Left ventricle myocardium inferior (tissue), 1 donor: Measurements from ENCODE around the gene LPAR1. TPM values are rescaled to one million over a fixed set of nuclear protein-coding genes. Genes with fewer than 3 reads are reported as not detected.

ENCODE experiments used
- DNase-seq: peaks from one replicate; pipeline ENCODE4 v3.0.0-alpha.2; 2020
- H3K27ac ChIP-seq: fragments of 200-600 bp; replicated peaks from 2 replicates; pipeline ENCODE4 v1.8.0; 2021
- H3K27me3 ChIP-seq: fragments of 200-600 bp; 2 replicates; pipeline ENCODE4 v1.8.0; 2021; ENCODE audit warnings: low read depth
- H3K36me3 ChIP-seq: fragments of 200-600 bp; 2 replicates; pipeline ENCODE4 v1.8.0; 2021
- H3K4me1 ChIP-seq: fragments of 200-600 bp; 2 replicates; pipeline ENCODE4 v1.8.0; 2021
- H3K4me3 ChIP-seq: fragments of 200-600 bp; 2 replicates; pipeline ENCODE4 v1.8.0; 2021; ENCODE audit warnings: mild to moderate bottlenecking, moderate library complexity
- H3K9me3 ChIP-seq: fragments of 200-600 bp; replicated peaks from 2 replicates; pipeline ENCODE4 v1.8.0; 2021
- intact Hi-C: fragments of 100-400 bp; cut with micrococcal nuclease; formaldehyde crosslinking; loops from one replicate; pipeline ENCODE4 v1.11.0; 2022
- total RNA-seq: library from RNA; stranded (reverse); fragmentation: NEBNext Ultra II Directional; extraction: Animal tissue kit (Norgen Biotek cat#: 25700); gene quantifications from one replicate; pipeline ENCODE4 v1.2.1, GENCODE V29; 2021
- TF ChIP-seq, protein P1 (sequence below): fragments of 200-600 bp; IDR thresholded peaks from 2 replicates; pipeline ENCODE4 v1.8.0; 2021; ENCODE audit warnings: antibody characterized with exemption, mild to moderate bottlenecking, borderline replicate concordance
- donor health status: DM: no; HTN: yes; CAD: no; lungs with severe emphysema.

LPAR1 gene
- total RNA-seq, 1 donor from 2014 or later = 12.4 TPM

DNA sequence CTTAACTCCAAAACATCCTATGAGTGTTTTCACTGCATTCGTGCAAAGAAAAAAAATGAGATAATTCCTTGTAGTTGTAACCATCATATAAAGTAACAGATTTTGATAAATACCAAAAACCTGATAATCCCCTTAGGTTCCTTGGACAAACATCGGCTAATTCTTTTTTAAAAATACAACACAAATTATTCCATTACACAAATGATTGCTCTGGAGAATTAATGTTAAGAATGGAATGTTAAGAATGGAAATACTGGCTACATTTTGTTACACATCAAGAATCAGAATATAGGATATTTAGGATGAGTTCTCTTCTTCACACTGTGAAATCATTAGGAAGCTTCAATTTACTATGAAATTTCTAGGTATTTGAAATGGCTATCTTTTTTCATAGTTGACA, 139.4 kb downstream of the LPAR1 start:
- H3K9me3 ChIP-seq = peaks cover 20% of the 10 kb centered on the region
- intact Hi-C loops = no loop called here
- no peaks in the 10 kb centered on the region for H3K27me3 ChIP-seq
- H3K4me1 ChIP-seq = no peaks in the 10 kb centered on the region
- DNase-seq = no peak
- peak overlapping the region; percentile 49 for H3K27ac ChIP-seq
- TF ChIP-seq, protein P1, sequence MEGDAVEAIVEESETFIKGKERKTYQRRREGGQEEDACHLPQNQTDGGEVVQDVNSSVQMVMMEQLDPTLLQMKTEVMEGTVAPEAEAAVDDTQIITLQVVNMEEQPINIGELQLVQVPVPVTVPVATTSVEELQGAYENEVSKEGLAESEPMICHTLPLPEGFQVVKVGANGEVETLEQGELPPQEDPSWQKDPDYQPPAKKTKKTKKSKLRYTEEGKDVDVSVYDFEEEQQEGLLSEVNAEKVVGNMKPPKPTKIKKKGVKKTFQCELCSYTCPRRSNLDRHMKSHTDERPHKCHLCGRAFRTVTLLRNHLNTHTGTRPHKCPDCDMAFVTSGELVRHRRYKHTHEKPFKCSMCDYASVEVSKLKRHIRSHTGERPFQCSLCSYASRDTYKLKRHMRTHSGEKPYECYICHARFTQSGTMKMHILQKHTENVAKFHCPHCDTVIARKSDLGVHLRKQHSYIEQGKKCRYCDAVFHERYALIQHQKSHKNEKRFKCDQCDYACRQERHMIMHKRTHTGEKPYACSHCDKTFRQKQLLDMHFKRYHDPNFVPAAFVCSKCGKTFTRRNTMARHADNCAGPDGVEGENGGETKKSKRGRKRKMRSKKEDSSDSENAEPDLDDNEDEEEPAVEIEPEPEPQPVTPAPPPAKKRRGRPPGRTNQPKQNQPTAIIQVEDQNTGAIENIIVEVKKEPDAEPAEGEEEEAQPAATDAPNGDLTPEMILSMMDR = no peak
- H3K4me3 ChIP-seq = no peak overlapping the region
- H3K36me3 ChIP-seq = no peaks in the 10 kb centered on the region

DNA sequence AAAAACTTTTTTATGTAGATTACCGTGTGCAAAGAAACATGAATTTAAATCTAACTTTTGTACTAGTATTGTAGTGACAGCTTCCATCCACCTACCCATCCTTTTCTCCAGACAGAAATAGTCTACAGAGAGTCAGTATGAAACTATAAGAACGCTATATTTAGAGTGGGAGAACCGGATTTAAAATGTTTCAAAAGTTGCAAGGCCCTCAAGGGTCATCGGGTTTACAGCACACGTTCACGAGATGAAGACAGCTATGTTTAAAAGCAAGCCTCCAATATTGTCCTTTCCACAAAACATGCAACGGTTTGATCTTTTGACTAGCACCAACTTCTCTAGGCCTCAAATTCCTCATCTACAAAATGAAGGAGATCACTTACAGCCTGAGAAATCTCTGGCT, 139.9 kb downstream of the LPAR1 start:
- H3K4me3 ChIP-seq = no peak overlapping the region
- TF ChIP-seq, protein P1 = no peak
- H3K4me1 ChIP-seq = no peaks in the 10 kb centered on the region
- no peaks in the 10 kb centered on the region for H3K27me3 ChIP-seq
- intact Hi-C loops = no loop called here
- no peaks in the 10 kb centered on the region for H3K36me3 ChIP-seq
- H3K27ac ChIP-seq = peak overlapping the region; percentile 49
- DNase-seq = no peak
- H3K9me3 ChIP-seq = peaks cover 14% of the 10 kb centered on the region

DNA sequence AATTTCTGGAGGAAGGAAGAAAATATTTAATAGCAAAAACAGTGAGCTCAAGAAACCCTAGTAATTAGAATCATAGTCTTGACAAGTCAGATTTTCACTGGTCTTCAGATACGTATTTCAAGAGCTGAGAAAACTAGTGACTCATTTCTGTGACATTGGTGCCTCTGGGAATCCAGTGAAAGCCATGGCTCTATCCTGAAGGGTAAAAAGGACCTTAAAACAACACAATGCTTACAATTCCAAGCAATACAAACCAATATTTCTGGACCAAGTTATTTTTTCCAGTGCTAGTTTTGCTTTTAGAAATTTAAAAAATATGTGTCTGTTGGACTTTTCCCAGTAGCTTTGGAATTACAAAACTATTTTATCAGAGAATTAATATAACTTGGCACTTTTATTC, 140.3 kb downstream of the LPAR1 start:
- H3K27me3 ChIP-seq = no peaks in the 10 kb centered on the region
- H3K4me3 ChIP-seq = no peak overlapping the region
- intact Hi-C loops = no loop called here
- peaks cover 10% of the 10 kb centered on the region for H3K9me3 ChIP-seq
- TF ChIP-seq, protein P1 = no peak
- peak overlapping the region; percentile 49 for H3K27ac ChIP-seq
- no peak for DNase-seq
- no peaks in the 10 kb centered on the region for H3K36me3 ChIP-seq
- H3K4me1 ChIP-seq = no peaks in the 10 kb centered on the region

DNA sequence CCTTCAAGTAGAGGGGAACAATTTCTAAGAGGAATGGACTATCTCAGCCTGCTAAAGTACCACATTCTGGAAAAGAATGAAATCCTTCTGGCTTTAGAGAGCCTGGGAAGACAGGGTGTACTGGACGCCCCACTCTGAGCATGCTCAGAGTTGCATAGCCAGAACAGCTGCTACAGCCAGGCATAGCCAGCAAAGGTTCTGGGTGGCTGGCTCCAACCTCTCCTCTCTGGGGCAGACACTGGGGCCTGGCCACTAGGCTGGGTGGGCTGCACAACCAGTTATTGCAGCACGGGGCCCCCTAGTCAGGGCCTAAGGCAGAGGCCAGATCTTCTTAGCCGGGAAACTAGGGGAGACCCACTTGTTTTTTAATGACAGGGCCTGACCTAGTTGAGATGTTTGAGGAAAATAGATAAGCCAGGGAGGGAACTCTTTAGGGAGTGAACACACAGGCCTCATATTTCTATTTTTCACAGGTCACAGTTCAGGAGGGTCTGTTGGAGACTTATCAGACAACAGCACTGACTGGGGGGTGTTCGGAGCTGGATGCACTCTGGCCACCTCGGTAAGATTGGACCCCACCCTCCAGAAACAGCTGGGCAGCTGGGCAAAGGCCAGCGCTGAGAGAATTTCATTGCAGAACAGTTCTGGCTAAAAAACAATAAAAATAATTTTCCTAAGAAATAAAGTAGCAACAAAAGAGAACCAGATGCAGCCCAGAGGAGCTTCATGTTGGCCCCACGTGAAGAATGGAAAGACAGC, 142.9 kb downstream of the LPAR1 start:
- Histone ChIP-seq H3K4me3 (no peak overlapping the region), H3K27me3 (no peaks in the 10 kb centered on the region), H3K36me3 (no peaks in the 10 kb centered on the region), H3K27ac (peak overlapping the region; percentile 71), H3K4me1 (no peaks in the 10 kb centered on the region), H3K9me3 (no peaks in the 10 kb centered on the region)
- intact Hi-C loops = no loop called here
- peak; percentile 77 for DNase-seq
- TF ChIP-seq, protein P1 = no peak

DNA sequence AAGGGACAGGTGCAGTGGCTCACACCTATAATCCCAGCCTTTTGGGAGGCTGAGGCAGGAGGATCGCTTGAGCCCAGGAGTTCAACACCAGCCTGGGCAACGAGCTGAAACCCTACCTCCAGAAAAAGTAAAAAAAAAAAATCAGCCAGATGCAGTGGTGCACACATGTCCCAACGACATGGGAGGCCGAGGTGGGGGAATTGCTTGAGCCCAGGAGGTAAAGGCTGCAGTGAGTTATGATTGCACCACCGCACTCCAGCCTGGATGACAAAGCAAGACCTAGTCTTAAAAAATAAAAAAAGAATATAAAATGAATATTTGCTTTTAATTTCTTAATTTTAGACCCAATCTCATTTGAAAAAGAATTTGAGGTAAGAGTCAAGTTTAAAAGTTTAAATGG, 143.5 kb downstream of the LPAR1 start:
- DNase-seq = no peak
- TF ChIP-seq, protein P1 = no peak
- H3K36me3 ChIP-seq = no peaks in the 10 kb centered on the region
- peak overlapping the region; percentile 71 for H3K27ac ChIP-seq
- no peak overlapping the region for H3K4me3 ChIP-seq
- intact Hi-C loops = no loop called here
- H3K4me1 ChIP-seq = no peaks in the 10 kb centered on the region
- no peaks in the 10 kb centered on the region for H3K9me3 ChIP-seq
- no peaks in the 10 kb centered on the region for H3K27me3 ChIP-seq
